ENCODE results near the gene ROR1. TPM values are rescaled to one million over a fixed set of nuclear protein-coding genes. Genes with fewer than 3 reads are reported as not detected.

Gene ROR1
- total and polyA plus RNA-seq, 2 of the 4 experiments (the other 2 are of a cell fraction): 4.4 to 10.0 TPM

- H2AK9ac ChIP-seq (replicated peaks; ENCODE audit: low read depth, low read length, poor library complexity): no peak overlapping the region
- no CpG with 5 or more reads among the region's 5 CpGs for WGBS, 2 experiments (ENCODE audit: extremely low coverage in 2 of 2, insufficient read length in 1 of 2)
- no peaks in the 10 kb centered on the region for H3K9me1 ChIP-seq (ENCODE audit: insufficient read depth, low read length)
- ChIA-PET POLR2A (ENCODE audit: unreplicated experiment) (no interaction called here), CTCF (no interaction called here)
- BruUV-seq (replicated peaks): no TSS peak
- no peak overlapping the region for H2BK120ac ChIP-seq (ENCODE audit: low read depth, low read length)
- ATAC-seq (ENCODE audit: low read depth) (no peak), DNase-seq (no peak)
- in situ Hi-C loops (cut with MboI; ENCODE audit: low sequenced_read_pairs): loop anchor here (10.0 kb wide), 2 partner anchors 138 to 238 kb away; partner anchors contain the start of gene ROR1
- H3K23ac ChIP-seq (ENCODE audit: low read depth, low read length): no peak overlapping the region
- H2AFZ ChIP-seq (replicated peaks; ENCODE audit: low read length, poor library complexity): no peak overlapping the region
- peaks cover 4% of the 10 kb centered on the region; the same call in 1 of the 2 replicates for H3K4me1 ChIP-seq (ENCODE audit: control insufficient read depth, insufficient read depth, low read length)
- TF ChIP-seq MAZ (IDR thresholded peaks at IDR 0.05; ENCODE audit: borderline replicate concordance, low read depth, low read length) (no peak), NFE2L2 (IDR thresholded peaks at IDR 0.05; ENCODE audit: low read depth, low read length) (no peak), SMC3 (IDR thresholded peaks at IDR 0.05; ENCODE audit: low read depth, low read length) (no peak), CHD1 (IDR thresholded peaks at IDR 0.05; ENCODE audit: low read depth, low read length) (no peak), POLR2A (IDR thresholded peaks at IDR 0.05; ENCODE audit: low read depth, low read length) (no peak), BHLHE40 (IDR thresholded peaks at IDR 0.05; ENCODE audit: low read depth, low read length) (no peak), ELK1 (IDR thresholded peaks at IDR 0.05; ENCODE audit: borderline replicate concordance, low read depth, low read length) (no peak), CEBPB (IDR thresholded peaks at IDR 0.05; ENCODE audit: low read depth, low read length) (no peak), RFX5 (IDR thresholded peaks at IDR 0.05; ENCODE audit: low read depth, low read length) (no peak), MAFK (IDR thresholded peaks at IDR 0.05; ENCODE audit: low read depth, low read length) (no peak), FOS (IDR thresholded peaks at IDR 0.05; ENCODE audit: low read depth, low read length) (no peak), USF2 (IDR thresholded peaks at IDR 0.05; ENCODE audit: low read depth, low read length) (no peak), CTCF (conservative IDR thresholded peaks at IDR 0.05; ENCODE audit: low read depth, low read length) (no peak), MXI1 (IDR thresholded peaks at IDR 0.05; ENCODE audit: borderline replicate concordance, low read depth, low read length) (no peak), RAD21 (IDR thresholded peaks at IDR 0.05; ENCODE audit: low read length) (no peak), RCOR1 (IDR thresholded peaks at IDR 0.05; ENCODE audit: insufficient replicate concordance, low read length) (no peak)
- H3K36me3 ChIP-seq (ENCODE audit: control insufficient read depth, insufficient read depth, low read length): no peaks in the 10 kb centered on the region
- H2BK15ac ChIP-seq (ENCODE audit: low read depth, low read length): no peak overlapping the region
- H3K27me3 ChIP-seq (ENCODE audit: control insufficient read depth, insufficient read depth, low read length): no peaks in the 10 kb centered on the region; the same call in 1 of the 2 replicates
- intact Hi-C loops (cut with micrococcal nuclease): loop anchor here (5.0 kb wide), 1 partner anchor 90 kb away; no protein-coding TSS in a partner anchor
- no peak overlapping the region for H4K5ac ChIP-seq (ENCODE audit: low read depth, low read length)
- H3K56ac ChIP-seq (ENCODE audit: extremely low read depth, insufficient read depth, low read length): no peak overlapping the region
- no peak overlapping the region for H2BK5ac ChIP-seq (ENCODE audit: low read depth, low read length, poor library complexity, severe bottlenecking)
- H3K14ac ChIP-seq (replicated peaks; ENCODE audit: low read depth, low read length): no peak overlapping the region
- no peaks in the 10 kb centered on the region for H3K79me1 ChIP-seq (ENCODE audit: low read depth in 1 of 2, low read length in 2 of 2)
- H2AK5ac ChIP-seq (ENCODE audit: low read depth, low read length): peak overlapping the region; percentile 44; the same call in 1 of the 2 replicates
- dilution Hi-C loops (cut with HindIII; ENCODE audit: low sequenced_read_pairs, unreplicated experiment): no loop called here
- no peaks in the 10 kb centered on the region for H3K9me3 ChIP-seq (ENCODE audit: control insufficient read depth, insufficient read depth, low read length)
- peak overlapping the region; percentile 9; the same call in 1 of the 2 replicates for H4K91ac ChIP-seq (ENCODE audit: insufficient read depth, low read depth, low read length)
- H3K9ac ChIP-seq (ENCODE audit: low read depth, low read length): no peak overlapping the region
- no peak overlapping the region for H3K4me2 ChIP-seq (ENCODE audit: low read depth, low read length)
- H4K8ac ChIP-seq (ENCODE audit: low read depth in 2 of 2, low read length in 2 of 2): no peak overlapping the region
- H3K4me3 ChIP-seq (ENCODE audit: insufficient read depth, low read depth, low read length): no peak overlapping the region
- peak overlapping the region; percentile 21; the same call in 1 of the 2 replicates for H2BK20ac ChIP-seq (ENCODE audit: low read depth, low read length)
- no peak overlapping the region for H3K18ac ChIP-seq (ENCODE audit: low read depth, low read length)
- H3K4ac ChIP-seq (ENCODE audit: low read depth, low read length): peak overlapping the region; percentile 13; the same call in 1 of the 2 replicates
- no peaks in the 10 kb centered on the region for H4K20me1 ChIP-seq (ENCODE audit: insufficient read depth, low read length)
- no peak overlapping the region for H3K27ac ChIP-seq (ENCODE audit: insufficient read depth, low read length)
These were observed 138.8 kb downstream of the ROR1 start for GRCh38 chr1:63912643-63913042.
